NCI-H2196 (cell line): ENCODE measurements around the gene CRK.
A peak's percentile ranks its signal among the peaks of the same experiment; 100 is the strongest.
"Not testable (repeated sequence)": the region's sequence is repeated elsewhere in the genome, so short reads cannot be mapped to it uniquely, and the experiment has no call there.

Experiments used
- DNase-seq: peaks from one replicate; lab custom pipeline; 2025; ENCODE audit not compliant: unreplicated experiment; lab: John Stamatoyannopoulos, UW

CRK gene

GRCh38 chr17:1431631-1432104, 24.4 kb downstream of the CRK start:
- DNase-seq = no peak

GRCh38 chr17:1423456-1424135, 32.4 kb downstream of the CRK start:
- DNase-seq = no peak

GRCh38 chr17:1422885-1423284, 33.1 kb downstream of the CRK start:
- no peak for DNase-seq

- no peak for DNase-seq
These were observed 34.6 kb downstream of the CRK start for GRCh38 chr17:1421470-1421869.

GRCh38 chr17:1420981-1421380, 35.1 kb downstream of the CRK start:
- DNase-seq = no peak

DNA sequence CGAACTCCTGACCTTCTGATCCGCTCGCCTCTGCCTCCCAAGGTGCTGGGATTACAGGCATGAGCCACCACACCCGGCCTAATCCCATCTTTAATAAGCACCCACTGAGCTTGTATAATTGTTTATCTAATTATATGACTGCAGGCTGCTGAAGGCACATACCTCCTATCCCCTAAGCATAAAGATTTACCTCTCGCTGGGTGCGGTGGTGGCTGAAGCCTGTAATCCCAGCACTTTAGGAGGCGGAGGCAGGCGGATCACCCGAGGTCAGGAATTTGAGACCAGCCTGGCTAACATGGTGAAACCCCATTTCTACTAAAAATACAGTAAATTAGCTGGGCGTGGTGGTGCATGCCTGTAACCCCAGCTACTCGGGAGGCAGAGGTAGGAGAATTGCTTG, 35.9 kb downstream of the CRK start:
- DNase-seq = no peak

DNA sequence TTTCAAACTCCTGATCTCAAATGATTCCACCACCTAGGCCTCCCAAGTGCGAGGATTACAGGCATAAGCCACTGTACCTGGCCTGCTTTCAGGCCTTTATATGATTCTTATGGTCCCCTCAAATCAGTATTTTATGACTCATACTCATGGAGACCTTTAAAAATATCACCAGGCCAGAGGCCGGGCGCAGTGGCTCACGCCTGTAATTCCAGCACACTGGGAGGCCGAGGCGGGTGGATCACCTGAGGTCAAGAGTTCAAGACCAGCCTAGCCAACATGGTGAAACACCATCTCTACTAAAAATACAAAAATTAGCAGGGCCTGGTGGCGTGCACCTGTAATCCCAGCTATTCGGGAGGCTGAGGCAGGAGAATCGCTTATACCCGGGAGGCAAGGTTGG, 37.6 kb downstream of the CRK start:
- DNase-seq = not testable (repeated sequence)

DNA sequence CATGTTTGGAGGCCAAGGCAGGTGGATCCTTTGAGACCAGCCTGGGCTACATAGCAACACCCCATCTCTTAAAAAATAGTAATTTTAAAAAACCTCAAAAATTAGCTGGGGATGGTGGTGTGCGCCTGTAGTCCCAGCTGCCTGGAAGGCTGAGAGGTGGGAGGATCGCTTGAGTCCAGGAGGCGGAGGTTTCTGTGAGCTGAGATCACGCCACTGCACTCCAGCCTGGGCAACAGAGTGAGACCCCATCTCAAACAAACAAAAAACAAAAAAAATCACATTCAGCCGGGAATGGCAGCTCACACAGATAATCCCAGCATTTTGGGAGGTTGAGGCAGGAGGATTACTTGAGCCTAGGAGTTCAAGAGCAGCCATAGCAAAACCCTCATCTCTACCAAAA, 39.6 kb downstream of the CRK start:
- DNase-seq = no peak

DNA sequence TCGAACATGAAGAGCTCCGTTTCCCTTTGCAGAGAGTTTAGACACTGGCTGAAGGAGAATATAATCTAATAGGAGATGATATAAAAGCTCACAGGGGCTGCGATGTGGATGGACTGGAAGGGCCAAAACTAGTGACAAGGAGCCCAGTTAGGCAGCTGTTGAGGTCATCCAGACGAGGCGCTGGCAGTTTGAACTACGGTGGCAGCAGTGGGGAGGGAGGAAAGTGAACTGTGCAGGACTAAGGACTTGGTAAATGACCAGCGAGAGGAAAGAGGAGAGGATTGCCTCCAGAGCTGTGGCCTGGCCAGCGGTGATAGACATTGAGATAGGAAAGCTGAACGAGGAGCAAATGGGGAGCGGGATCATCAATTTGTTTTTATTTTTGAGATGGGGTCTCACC, 41.4 kb downstream of the CRK start:
- DNase-seq = no peak

GRCh38 chr17:1414001-1414574, 41.9 kb downstream of the CRK start:
- DNase-seq = no peak

DNA sequence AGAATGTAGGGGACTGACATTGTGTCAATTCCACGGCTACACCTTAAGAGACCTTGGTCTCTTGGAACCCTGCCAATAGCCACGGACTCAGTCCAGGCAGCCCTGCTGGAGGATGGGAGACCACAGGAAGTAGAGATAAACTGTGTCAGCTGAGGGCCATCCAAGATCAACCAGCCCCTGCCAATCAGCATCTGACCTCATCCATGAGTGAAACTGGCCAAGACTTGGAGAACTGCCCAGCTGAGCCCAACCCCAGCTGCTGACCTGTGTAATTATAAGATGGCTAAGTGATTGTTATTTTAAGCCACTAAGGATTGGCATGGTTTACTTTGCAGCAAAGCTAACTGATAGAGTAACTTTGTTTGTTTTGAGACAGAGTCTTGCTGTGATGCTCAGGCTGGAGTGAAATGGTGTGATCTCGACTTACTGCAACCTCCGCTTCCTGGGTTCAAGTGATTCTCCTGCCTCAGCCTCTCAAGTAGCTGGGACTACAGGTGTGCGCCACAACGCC, 42.7 kb downstream of the CRK start:
- DNase-seq = peak; percentile 67

DNA sequence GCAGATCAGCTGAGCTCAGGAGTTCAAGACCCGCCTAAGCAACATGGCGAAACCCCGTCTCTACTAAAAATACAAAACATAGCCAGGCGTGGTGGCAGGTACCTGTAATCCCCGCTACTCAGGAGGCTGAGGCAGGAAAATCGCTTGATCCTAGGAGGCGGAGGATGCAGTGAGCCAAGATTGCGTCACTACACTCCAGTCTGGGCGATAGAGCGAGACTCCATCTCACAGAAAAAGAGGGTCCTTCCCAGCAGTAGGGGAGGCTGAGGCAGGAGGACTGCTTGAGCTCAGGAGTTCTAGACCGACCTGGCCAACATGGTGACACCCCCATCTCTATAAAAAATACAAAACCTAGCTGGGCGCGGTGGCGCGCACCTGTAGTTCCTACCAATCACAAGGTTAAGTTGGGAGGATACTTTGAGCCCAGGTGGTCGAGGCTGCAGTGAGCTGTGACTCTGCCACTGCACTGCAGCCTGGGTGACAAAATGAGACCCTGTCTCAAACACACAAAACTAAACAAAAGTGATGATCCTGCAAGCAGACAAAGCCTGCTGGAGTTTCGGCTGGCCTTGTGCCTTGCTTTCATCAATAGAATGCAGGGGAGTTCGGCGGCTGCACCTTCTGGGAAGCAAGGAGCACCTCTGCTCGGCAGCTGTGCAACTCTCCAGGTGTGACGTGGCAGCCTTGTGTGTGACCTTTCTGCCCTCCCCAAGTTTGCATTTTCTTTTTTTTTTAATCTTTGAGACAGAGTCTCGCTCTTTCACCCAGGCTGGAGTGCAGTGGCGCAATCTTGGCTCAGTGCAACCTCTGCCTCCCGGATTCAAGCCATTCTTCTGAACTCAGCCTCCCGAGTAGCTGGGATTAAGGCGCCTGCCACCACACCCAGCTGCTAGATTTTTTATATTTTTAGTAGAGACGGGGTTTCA, 43.6 kb downstream of the CRK start:
- DNase-seq = no peak

- DNase-seq = no peak
These were observed 53.8 kb downstream of the CRK start for GRCh38 chr17:1402262-1402586.

DNA sequence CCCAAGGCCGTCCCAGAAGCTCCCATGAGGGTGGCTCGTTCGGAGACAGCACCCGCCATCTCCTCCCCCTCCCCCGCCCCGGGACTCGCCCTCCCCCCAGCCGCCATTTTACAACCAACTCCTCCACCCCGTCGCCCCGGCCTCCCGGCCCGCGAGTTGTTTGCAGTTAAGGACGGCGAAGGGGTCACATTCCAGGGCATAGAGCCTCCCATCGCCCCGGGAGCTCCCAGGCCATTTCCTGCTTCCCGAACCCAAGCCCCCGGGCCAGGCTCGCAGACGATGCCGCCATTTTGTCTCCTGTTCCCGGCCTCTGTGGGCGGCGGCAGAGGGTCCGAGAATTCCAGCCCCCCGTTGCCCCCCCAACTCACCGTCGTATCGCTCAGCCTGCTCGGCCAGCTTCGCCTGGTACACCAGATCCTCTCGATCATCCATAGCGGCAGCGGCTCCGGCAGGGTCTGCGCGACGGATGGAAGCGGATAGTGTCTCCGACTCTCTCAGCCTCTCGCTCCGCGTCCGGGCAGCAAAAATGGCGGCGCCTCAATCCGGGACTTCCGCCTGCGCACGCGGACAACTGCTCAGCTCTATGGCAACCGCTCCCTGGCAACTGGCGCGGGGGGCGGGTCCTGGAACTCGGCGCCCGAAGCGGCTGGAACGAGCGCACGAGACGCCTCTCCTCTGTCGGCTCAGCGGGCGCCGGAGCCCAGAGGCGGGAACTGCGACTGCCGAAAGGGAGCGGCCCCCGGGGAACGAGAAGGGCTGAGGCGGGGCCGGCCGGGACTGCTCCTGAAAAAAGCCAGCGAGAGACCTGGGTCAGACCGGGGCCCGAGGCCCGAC, 56.1 kb downstream of the CRK start, which contains the start of gene YWHAE:
TSS of gene YWHAE (minus strand) at position 544 of the 834 bp plus-strand sequence. CDS start at position 432, 112 bp downstream.
- peak; percentile 85 for DNase-seq

GRCh38 chr17:1398931-1399678, 56.9 kb downstream of the CRK start:
- DNase-seq = no peak

- no peak for DNase-seq
These were observed 58.0 kb downstream of the CRK start for GRCh38 chr17:1398028-1398427.

DNA sequence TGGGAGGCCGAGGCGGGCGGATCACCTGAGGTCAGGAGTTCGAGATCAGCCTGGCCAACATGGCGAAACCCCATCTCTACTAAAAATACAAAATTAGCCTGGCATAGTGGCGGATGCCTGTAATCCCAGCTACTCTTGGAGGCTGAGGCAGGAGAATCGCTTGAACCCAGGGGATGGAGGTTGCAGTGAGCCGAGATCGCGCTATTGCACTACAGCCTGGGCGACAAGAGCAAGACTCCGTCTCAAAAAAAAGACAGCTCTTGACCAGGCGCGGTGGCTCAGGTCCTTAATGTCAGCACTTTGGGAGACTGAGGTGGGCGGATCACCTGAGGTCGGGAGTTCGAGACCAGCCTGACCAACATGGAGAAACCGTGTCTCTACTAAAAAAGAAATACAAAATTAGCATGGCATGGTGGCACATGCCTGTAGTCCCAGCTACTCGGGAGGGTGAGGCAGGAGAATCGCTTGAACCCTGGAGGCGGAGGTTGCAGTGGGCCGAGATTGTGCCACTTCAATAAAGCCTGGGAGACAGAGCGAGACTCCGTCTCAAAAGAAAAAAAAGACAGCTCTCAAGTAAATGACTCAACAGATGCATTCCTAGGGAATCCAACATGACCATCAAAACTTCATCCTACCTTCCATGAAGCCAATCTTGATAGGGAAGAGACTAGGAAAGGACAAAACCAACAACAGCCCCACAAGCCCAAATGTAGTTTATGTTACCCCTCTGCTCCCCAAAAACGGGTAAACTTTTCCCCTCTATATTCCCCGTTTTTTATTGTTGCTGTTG, 60.0 kb downstream of the CRK start:
- DNase-seq = not testable (repeated sequence)

DNA sequence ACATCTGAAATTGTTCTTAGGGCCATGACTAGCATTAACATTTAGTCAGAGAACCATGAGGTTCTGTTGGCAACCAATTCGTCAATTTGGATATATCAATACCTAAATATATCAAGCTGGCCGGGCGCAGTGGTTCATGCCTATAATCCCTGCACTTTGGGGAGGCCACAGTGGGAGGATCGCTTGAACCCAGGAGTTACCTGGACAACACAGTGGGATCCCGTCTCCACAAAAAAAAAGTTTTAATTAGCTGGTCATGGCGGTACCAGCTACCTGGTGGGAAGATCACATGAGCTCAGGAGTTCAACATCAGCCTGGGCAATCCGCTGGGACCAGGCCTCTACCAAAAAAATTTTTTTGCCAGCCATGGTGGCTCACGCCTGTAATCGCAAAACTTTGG, 64.5 kb downstream of the CRK start:
- no peak for DNase-seq
